Adrenal gland (tissue), 12 donors: ENCODE data around the gene MOCS2. TPM values are rescaled to one million over a fixed set of nuclear protein-coding genes. Genes with fewer than 3 reads are reported as not detected.

ENCODE experiments used
- DNase-seq, 7 donors: peaks; one replicate each; pipeline ENCODE4 v3.0.0-alpha.2; 2019 to 2020
- H3K27ac ChIP-seq, 5 donors: fragments of 200-600 bp; sonication (generic) in 4 of 5; 1 replicate in 3 of 5; 2 replicates in 2 of 5; pipeline versions ENCODE4 v1.5.1 to v1.8.0; 2016 to 2020; ENCODE audit warnings: mild to moderate bottlenecking in 1 of 5
- H3K27me3 ChIP-seq: fragments of 200-600 bp; 2 replicates; pipeline ENCODE4 v1.8.0; 2021
- H3K36me3 ChIP-seq, 2 donors: fragments of 200-600 bp; replicated peaks in 1 of 2; 1 replicate in 1 of 2; 2 replicates in 1 of 2; pipeline versions ENCODE4 v1.5.1 to v1.8.0; 2018 to 2022
- H3K4me1 ChIP-seq, 2 donors: fragments of 200-600 bp; replicated peaks in 1 of 2; 1 replicate in 1 of 2; 2 replicates in 1 of 2; pipeline versions ENCODE4 v1.5.1 to v1.8.0; 2018 to 2021
- H3K4me3 ChIP-seq, 4 donors: fragments of 200-600 bp; sonication (generic) in 3 of 4; one replicate each; pipeline ENCODE4 v1.5.1; 2016 to 2018
- H3K9me3 ChIP-seq, 3 donors: fragments of 200-600 bp; sonication (generic) in 1 of 3; replicated peaks in 1 of 3; 1 replicate in 2 of 3; 2 replicates in 1 of 3; pipeline versions ENCODE4 v1.5.1 to v1.8.0; 2016 to 2021
- CTCF ChIP-seq, 6 experiments: fragments of 450-650 bp in 4 of 6; fragments of 200-600 bp in 2 of 6; sonication (generic) in 1 of 6; IDR thresholded peaks; 1 replicate in 5 of 6; 2 replicates in 1 of 6; pipeline versions ENCODE4 v1.5.1 to v1.8.0; 2016 to 2021; ENCODE audit warnings: antibody characterized with exemption in 6 of 6, mild to moderate bottlenecking in 2 of 6, moderate library complexity in 1 of 6
- POLR2A ChIP-seq, 2 donors: fragments of 450-650 bp; IDR thresholded peaks; one replicate each; pipeline ENCODE4 v1.6.1; 2017; ENCODE audit warnings: antibody characterized with exemption in 2 of 2, mild to moderate bottlenecking in 2 of 2, moderate library complexity in 1 of 2
- WGBS, 4 donors: extraction: QIAGEN DNeasy Blood & Tissue Kit in 2 of 4; methylation state at CpG; one replicate each; pipeline versions ENCODE4 v1.1.5 to v1.1.7; 2013 to 2017; 5-methylcytosine and 5-hydroxymethylcytosine counted together
- intact Hi-C, 2 donors: fragments of 100-400 bp; cut with DNase I; formaldehyde crosslinking; loops; one replicate each; pipeline versions ENCODE4 v1.14.1 to v1.15.0; 2022 to 2023
- polyA plus RNA-seq, 3 donors: library from polyadenylated mRNA; stranded (reverse); fragments of 200-250 nt in 2 of 3; fragments of 350-450 nt in 1 of 3; fragmentation: Illumina TruSeq in 1 of 3; extraction: RNeasy Lipid Tissue Mini Kit (QIAGEN cat#74804) in 1 of 3; gene quantifications; one replicate each; pipeline ENCODE4 v1.2.3, GENCODE V29; 2013 to 2014
- total RNA-seq, 9 donors: library from RNA; depleted of rRNA in 4 of 9; stranded (reverse); fragments of >200 nt in 4 of 9; fragments of 120-200 nt in 1 of 9; fragmentation: NEBNext Ultra II Directional in 1 of 9; extraction: Animal tissue kit (Norgen Biotek cat#: 25700) in 1 of 9; gene quantifications; one replicate each; pipeline versions ENCODE4 v1.1.0 to v1.2.4, GENCODE V29; 2013 to 2023
- donor health status: healthy with polysubstance abuse.
- donor health status: Bipolar disorder and iron deficiency.
- donor health status: DM: yes; HTN: yes; CAD: no.
- donor health status: DM: no; HTN: no; CAD: no.
- donor health status: DM: no; HTN: no; CAD: no.
- donor health status: DM: yes; HTN: yes; CAD: no.

Gene MOCS2
- total and polyA plus RNA-seq, 12 donors: 38.2 to 204 (median 82.1) TPM

DNA sequence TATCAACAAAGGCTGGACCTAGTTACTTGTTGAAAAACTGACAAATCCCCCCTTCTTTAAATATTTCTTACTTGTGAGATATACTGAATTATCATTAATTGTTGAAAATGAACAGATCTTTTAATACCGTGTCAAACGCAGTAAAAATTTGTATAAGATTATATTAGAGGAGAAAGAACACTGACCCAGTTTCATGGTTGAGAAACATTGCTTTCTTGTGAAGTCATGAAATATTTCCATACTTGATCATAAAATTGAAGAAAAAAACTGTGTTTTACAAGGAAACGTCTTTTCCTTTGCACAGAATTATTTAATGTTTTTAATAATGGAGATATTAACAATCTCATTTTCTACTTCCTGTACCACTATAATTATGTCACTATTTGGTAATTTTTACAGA is 45.8 kb downstream of the MOCS2 start:
- peaks cover 0 to 8% of the 10 kb centered on the region in 2 donors for H3K36me3 ChIP-seq
- no peak for DNase-seq
- no peak for TF ChIP-seq POLR2A (IDR thresholded peaks at IDR 0.05)
- no peak for TF ChIP-seq CTCF (IDR thresholded peaks at IDR 0.05)
- no peaks in the 10 kb centered on the region for H3K27me3 ChIP-seq
- no peak overlapping the region for H3K4me3 ChIP-seq
- no peaks in the 10 kb centered on the region for H3K9me3 ChIP-seq
- no peaks in the 10 kb centered on the region for H3K4me1 ChIP-seq
- WGBS, 4 donors: 70 to 84% (median 75%) methylated on average over 3 of the region's 3 CpGs
- intact Hi-C loops: no loop called here
- H3K27ac ChIP-seq: no peak overlapping the region

DNA sequence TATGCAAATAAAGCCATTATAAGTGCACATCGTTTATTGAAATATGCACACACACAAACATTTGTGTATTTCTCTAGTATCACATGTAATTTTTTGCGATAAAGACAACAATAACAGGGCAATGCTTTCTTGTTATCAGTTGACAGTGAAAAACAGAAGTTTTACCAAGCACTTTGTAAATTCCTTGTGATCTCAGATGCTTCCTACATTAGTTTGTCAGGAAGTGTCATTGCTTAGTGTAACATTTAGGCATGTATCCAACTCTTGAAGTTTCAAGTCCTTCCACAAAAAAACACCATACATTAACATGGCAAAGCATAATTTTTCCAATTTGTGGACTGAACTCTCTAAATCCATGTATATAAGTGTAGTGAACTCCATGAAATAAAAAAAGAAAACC is 46.4 kb downstream of the MOCS2 start:
- Histone ChIP-seq H3K27me3 (no peaks in the 10 kb centered on the region), H3K36me3 (peaks cover 0 to 14% of the 10 kb centered on the region in 2 donors), H3K4me3 (no peak overlapping the region), H3K27ac (no peak overlapping the region), H3K4me1 (no peaks in the 10 kb centered on the region), H3K9me3 (no peaks in the 10 kb centered on the region)
- intact Hi-C loops: no loop called here
- no peak for DNase-seq
- 43 to 88% (median 68%) methylated on average over 2 of the region's 2 CpGs for WGBS, 4 donors
- TF ChIP-seq CTCF (IDR thresholded peaks at IDR 0.05): no peak
- TF ChIP-seq POLR2A (IDR thresholded peaks at IDR 0.05): no peak

GRCh38 chr5:53059281-53059680 is 50.3 kb downstream of the MOCS2 start:
- Histone ChIP-seq H3K4me1 (no peaks in the 10 kb centered on the region), H3K36me3 (peaks cover 0 to 9% of the 10 kb centered on the region in 2 donors)
- WGBS, 4 donors: 92 to 96% (median 94%) methylated on average over 5 of the region's 5 CpGs

DNA sequence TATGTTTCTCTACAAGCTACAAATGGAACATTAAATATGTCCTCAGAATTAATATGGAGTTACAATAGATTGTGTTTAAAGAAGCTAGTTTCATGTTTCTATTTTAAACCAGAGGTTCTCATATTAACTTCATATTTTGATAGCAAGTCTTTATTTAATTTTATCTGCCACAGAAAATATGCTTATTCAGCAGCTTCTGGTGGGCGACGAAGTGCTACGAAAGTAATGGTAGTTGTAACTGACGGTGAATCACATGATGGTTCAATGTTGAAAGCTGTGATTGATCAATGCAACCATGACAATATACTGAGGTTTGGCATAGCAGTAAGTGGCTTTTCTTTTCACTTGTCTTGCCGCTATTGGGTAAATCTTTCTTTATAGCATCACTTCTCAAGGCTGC is 54.2 kb downstream of the MOCS2 start:
- Histone ChIP-seq H3K4me1 (no peaks in the 10 kb centered on the region), H3K9me3 (no peaks in the 10 kb centered on the region), H3K27me3 (no peaks in the 10 kb centered on the region), H3K4me3 (no peak overlapping the region), H3K27ac (no peak overlapping the region), H3K36me3 (peaks cover 0 to 14% of the 10 kb centered on the region in 2 donors)
- 73 to 88% (median 86%) methylated on average over 5 of the region's 5 CpGs for WGBS, 4 donors
- no peak for TF ChIP-seq POLR2A (IDR thresholded peaks at IDR 0.05)
- no peak for TF ChIP-seq CTCF (IDR thresholded peaks at IDR 0.05)
- no peak for DNase-seq
- intact Hi-C loops: no loop called here

More at GRCh38 chr5:53059281-53059680, 50.3 kb downstream of the MOCS2 start:
- intact Hi-C loops: no loop called here
- H3K27me3 ChIP-seq: no peaks in the 10 kb centered on the region
- no peak for DNase-seq
- no peaks in the 10 kb centered on the region for H3K9me3 ChIP-seq
- no peak overlapping the region for H3K27ac ChIP-seq
- TF ChIP-seq POLR2A (IDR thresholded peaks at IDR 0.05): no peak
- TF ChIP-seq CTCF (IDR thresholded peaks at IDR 0.05): no peak
- no peak overlapping the region for H3K4me3 ChIP-seq
